GM12892 (cell line): ENCODE measurements around the gene FIBCD1.

Experiments
- DNase-seq: peaks from one replicate; pipeline ENCODE4 v3.0.0; 2011; ENCODE audit not compliant: insufficient read length
- FAIRE-seq: peaks from 2 replicates; lab custom pipeline; 2011; peaks lifted over from hg19 to GRCh38; lab: Jason Lieb, UNC
- POLR2A ChIP-seq: IDR thresholded peaks from 2 replicates; pipeline ENCODE4 v1.6.1; 2011; ENCODE audit warnings: low read depth, low read length, control low read depth
- POLR2AphosphoS5 ChIP-seq: IDR thresholded peaks from 2 replicates; pipeline ENCODE4 v1.6.1; 2011; ENCODE audit warnings: low read depth, low read length, control low read depth
- TAF1 ChIP-seq: IDR thresholded peaks from 2 replicates; pipeline ENCODE4 v1.6.1; 2011; ENCODE audit warnings: low read depth, mild to moderate bottlenecking, control low read depth, low read length, borderline replicate concordance

Gene FIBCD1

GRCh38 chr9:130981002-130981755 lies 42.1 kb upstream of the FIBCD1 start:
- TF ChIP-seq POLR2AphosphoS5: no peak
- no peak for TF ChIP-seq TAF1
- no peak for TF ChIP-seq POLR2A
- DNase-seq (no peak), FAIRE-seq (no peak)

- FAIRE-seq (no peak), DNase-seq (no peak)
- TF ChIP-seq TAF1: no peak
- no peak for TF ChIP-seq POLR2AphosphoS5
- TF ChIP-seq POLR2A: no peak
Measured at GRCh38 chr9:130980526-130980925, 41.5 kb upstream of the FIBCD1 start.

- TF ChIP-seq POLR2A (no peak), TAF1 (no peak), POLR2AphosphoS5 (no peak)
- DNase-seq: no peak
Measured at GRCh38 chr9:130979591-130980385, 40.7 kb upstream of the FIBCD1 start.

GRCh38 chr9:130977811-130978221 lies 38.8 kb upstream of the FIBCD1 start:
- no peak for DNase-seq
- TF ChIP-seq TAF1 (no peak), POLR2AphosphoS5 (no peak), POLR2A (no peak)
- FAIRE-seq: no peak

More at GRCh38 chr9:130979591-130980385, 40.7 kb upstream of the FIBCD1 start:
- FAIRE-seq: no peak

- TF ChIP-seq POLR2AphosphoS5: no peak
- FAIRE-seq: no peak
- DNase-seq: no peak
Measured at GRCh38 chr9:130975932-130976841, 37.1 kb upstream of the FIBCD1 start.

- DNase-seq: no peak
- TF ChIP-seq TAF1 (no peak), POLR2A (no peak), POLR2AphosphoS5 (no peak)
- no peak for FAIRE-seq
Measured at GRCh38 chr9:130975156-130975555, 36.1 kb upstream of the FIBCD1 start.

GRCh38 chr9:130974697-130975096 lies 35.6 kb upstream of the FIBCD1 start:
- FAIRE-seq: no peak
- DNase-seq: no peak
- TF ChIP-seq POLR2AphosphoS5 (no peak), TAF1 (no peak), POLR2A (no peak)

GRCh38 chr9:130973686-130974281 lies 34.7 kb upstream of the FIBCD1 start:
- DNase-seq: no peak
- no peak for FAIRE-seq
- TF ChIP-seq POLR2AphosphoS5 (no peak), TAF1 (no peak), POLR2A (no peak)

GRCh38 chr9:130972957-130973685 lies 34.1 kb upstream of the FIBCD1 start:
- FAIRE-seq: no peak
- no peak for TF ChIP-seq POLR2AphosphoS5
- no peak for TF ChIP-seq POLR2A
- no peak for TF ChIP-seq TAF1
- no peak for DNase-seq

- FAIRE-seq: no peak
- DNase-seq: no peak
- TF ChIP-seq POLR2A: no peak
- no peak for TF ChIP-seq TAF1
- no peak for TF ChIP-seq POLR2AphosphoS5
Measured at GRCh38 chr9:130972277-130972956, 33.4 kb upstream of the FIBCD1 start.
